K562 (cell line): ENCODE measurements around the gene A1BG. TPM values are rescaled to one million over a fixed set of nuclear protein-coding genes. Genes with fewer than 3 reads are reported as not detected.
A peak's percentile ranks its signal among the peaks of the same experiment; 100 is the strongest.

Experiments used
- ARID3A ChIP-seq: IDR thresholded peaks from 2 replicates; pipeline ENCODE4 v1.6.1; 2012; ENCODE audit warnings: low read depth, low read length, improper control_type of control experiment, borderline replicate concordance
- BCLAF1 ChIP-seq, 2 experiments: fragments of 450-650 bp in 1 of 2; IDR thresholded peaks; 2 replicates each; pipeline ENCODE4 v1.6.1; 2011 to 2017; ENCODE audit warnings: low read depth in 2 of 2, antibody characterized with exemption in 1 of 2, borderline replicate concordance in 1 of 2, low read length in 1 of 2, mild to moderate bottlenecking in 1 of 2, mixed read lengths in 1 of 2; ENCODE audit not compliant: control insufficient read depth in 1 of 2
- CGGBP1 ChIP-seq: fragments of 250-450 bp; sonication (Bioruptor Pico); IDR thresholded peaks from 2 replicates; pipeline ENCODE4 v1.9.0; 2021; ENCODE audit warnings: mild to moderate bottlenecking
- DEAF1 ChIP-seq: fragments of 450-650 bp; formaldehyde crosslinking; IDR thresholded peaks from 2 replicates; pipeline ENCODE4 v1.4.0; 2020; ENCODE audit warnings: mild to moderate bottlenecking, moderate library complexity
- DLX4 ChIP-seq: fragments of 250-450 bp; sonication (Bioruptor Pico); IDR thresholded peaks from 2 replicates; pipeline ENCODE4 v1.6.1; 2021; ENCODE audit warnings: mild to moderate bottlenecking
- DMBX1 ChIP-seq: fragments of 250-450 bp; sonication (Bioruptor Pico); IDR thresholded peaks from 2 replicates; pipeline ENCODE4 v1.8.0; 2022; ENCODE audit warnings: inconsistent platforms, mild to moderate bottlenecking, moderate library complexity, borderline replicate concordance
- MTF1 ChIP-seq: fragments of 250-450 bp; sonication (Bioruptor Pico); IDR thresholded peaks from 2 replicates; pipeline ENCODE4 v1.9.0; 2021; ENCODE audit warnings: moderate library complexity, mild to moderate bottlenecking, inconsistent platforms, borderline replicate concordance
- NCOR1 ChIP-seq: fragments of 450-650 bp; IDR thresholded peaks from 2 replicates; pipeline ENCODE4 v1.6.1; 2016; ENCODE audit warnings: mild to moderate bottlenecking, moderate library complexity
- NFE2L1 ChIP-seq: fragments of 450-650 bp; IDR thresholded peaks from 2 replicates; pipeline ENCODE4 v1.6.1; 2016; ENCODE audit warnings: missing genetic modification characterization, low read depth, mild to moderate bottlenecking, missing compliant biosample characterization, moderate library complexity, borderline replicate concordance
- TEAD1 ChIP-seq, 2 experiments: fragments of 450-650 bp in 1 of 2; sonication (generic) in 1 of 2; formaldehyde crosslinking; IDR thresholded peaks; 2 replicates each; pipeline versions ENCODE4 v1.4.0 to v1.8.0; 2020 to 2022; ENCODE audit warnings: mild to moderate bottlenecking in 2 of 2, missing genetic modification reagents in 1 of 2
- ZBTB26 ChIP-seq: fragments of 450-650 bp; formaldehyde crosslinking; IDR thresholded peaks from 2 replicates; pipeline ENCODE4 v1.4.0; 2022; ENCODE audit warnings: missing genetic modification characterization
- ZNF785 ChIP-seq: fragments of 250-450 bp; sonication (Bioruptor Pico); IDR thresholded peaks from 2 replicates; pipeline ENCODE4 v1.4.0; 2020; ENCODE audit warnings: mild to moderate bottlenecking
- ZNF79 ChIP-seq: fragments of 250-450 bp; sonication (Bioruptor Pico); IDR thresholded peaks from 2 replicates; pipeline ENCODE4 v1.4.0; 2020; ENCODE audit warnings: low read depth, mild to moderate bottlenecking, moderate library complexity
- polyA plus RNA-seq, 8 experiments: library from polyadenylated mRNA; depleted of rRNA in 4 of 8; stranded (reverse) in 5 of 8; unstranded in 3 of 8; fragments of >200 nt; fragmentation: Nextera tagmentation in 2 of 8; fragmentation: Illumina TruSeq in 1 of 8; extraction: Ambion mirVana in 2 of 8; extraction: Trizol in 1 of 8; gene quantifications; 2 replicates each; pipeline versions ENCODE4 v1.2.1 to v1.2.3, GENCODE V29; 2011 to 2014; ENCODE audit warnings: inconsistent platforms in 1 of 8, missing spikeins in 1 of 8
- total RNA-seq, 7 experiments: library from RNA; depleted of rRNA in 6 of 7; stranded (reverse); fragments of >200 nt in 6 of 7; fragmentation: Illumina TruSeq in 2 of 7; extraction: Trizol in 2 of 7; gene quantifications; 2 replicates each; pipeline versions ENCODE4 v1.2.1 to v1.2.3, GENCODE V29; 2011 to 2021; ENCODE audit warnings: low replicate concordance in 1 of 7

A1BG gene
- total and polyA plus RNA-seq, 9 of the 15 experiments (the other 6 are each of a cell fraction or from before 2014, with no cell fraction given), result 0.10 to 19.8 (median 2.6) TPM

GRCh38 chr19:58362272-58362994, 9.1 kb upstream of the A1BG start, which contains the start of gene ZNF497 (continued):
- TF ChIP-seq ARID3A, result no peak
- no peak for TF ChIP-seq CGGBP1 (CRISPR knock-in tag)
- peak in 1 of 2 experiments; percentile 88; a peak in 1 of 4 replicates for TF ChIP-seq TEAD1 (CRISPR knock-in tag; IDR thresholded peaks at IDR 0.05)
- no peak for TF ChIP-seq ZBTB26 (CRISPR knock-in tag)
- no peak for TF ChIP-seq ZNF785 (CRISPR knock-in tag)
- no peak for TF ChIP-seq NCOR1
- no peak for TF ChIP-seq DMBX1 (CRISPR knock-in tag)
- peak; percentile 9; the same call in 1 of the 2 replicates for TF ChIP-seq DEAF1 (CRISPR knock-in tag)
- no peak for TF ChIP-seq NFE2L1 (tag)
- no peak for TF ChIP-seq MTF1 (CRISPR knock-in tag)
- no peak for TF ChIP-seq ZNF79
- 0 out of 4 replicates have a peak, but pooled peaks of 1 of the 2 experiments have one; percentile 60 for TF ChIP-seq BCLAF1 (IDR thresholded peaks at IDR 0.05; ENCODE audit: borderline replicate concordance in 1 of 2, control insufficient read depth in 1 of 2, low read depth in 2 of 2, low read length in 1 of 2)
- TF ChIP-seq DLX4 (CRISPR knock-in tag), result no peak
